ENCODE data around the gene KNDC1.

Gene KNDC1

DNA sequence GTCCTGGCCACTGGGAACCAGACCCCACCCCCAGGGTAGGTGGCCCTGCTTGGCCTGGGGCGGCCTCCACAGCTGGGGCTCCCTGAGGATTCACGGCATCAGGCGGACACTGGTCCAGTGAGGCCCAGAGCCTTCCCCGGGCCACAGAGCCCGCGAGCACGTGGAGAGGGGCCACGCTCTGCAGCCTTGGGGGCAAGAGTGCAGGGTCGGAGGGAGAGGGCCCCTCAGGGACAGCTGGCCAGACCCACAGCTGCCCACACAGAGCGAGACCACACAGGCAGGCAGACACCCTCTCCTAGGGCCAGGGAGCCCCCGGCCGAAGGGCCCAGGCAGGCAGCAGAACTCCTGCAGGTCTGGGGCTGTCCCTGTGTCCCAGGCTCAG is 88.3 kb downstream of the KNDC1 start:
- DNase-seq: no peak
- intact Hi-C loops (cut with DNase I): no loop called here

- intact Hi-C loops (cut with DNase I): no loop called here
- DNase-seq: no peak
Observed at GRCh38 chr10:133249094-133249780, 89.2 kb downstream of the KNDC1 start.

GRCh38 chr10:133249975-133250754 is 90.1 kb downstream of the KNDC1 start:
- DNase-seq: no peak
- intact Hi-C loops (cut with DNase I): no loop called here

DNA sequence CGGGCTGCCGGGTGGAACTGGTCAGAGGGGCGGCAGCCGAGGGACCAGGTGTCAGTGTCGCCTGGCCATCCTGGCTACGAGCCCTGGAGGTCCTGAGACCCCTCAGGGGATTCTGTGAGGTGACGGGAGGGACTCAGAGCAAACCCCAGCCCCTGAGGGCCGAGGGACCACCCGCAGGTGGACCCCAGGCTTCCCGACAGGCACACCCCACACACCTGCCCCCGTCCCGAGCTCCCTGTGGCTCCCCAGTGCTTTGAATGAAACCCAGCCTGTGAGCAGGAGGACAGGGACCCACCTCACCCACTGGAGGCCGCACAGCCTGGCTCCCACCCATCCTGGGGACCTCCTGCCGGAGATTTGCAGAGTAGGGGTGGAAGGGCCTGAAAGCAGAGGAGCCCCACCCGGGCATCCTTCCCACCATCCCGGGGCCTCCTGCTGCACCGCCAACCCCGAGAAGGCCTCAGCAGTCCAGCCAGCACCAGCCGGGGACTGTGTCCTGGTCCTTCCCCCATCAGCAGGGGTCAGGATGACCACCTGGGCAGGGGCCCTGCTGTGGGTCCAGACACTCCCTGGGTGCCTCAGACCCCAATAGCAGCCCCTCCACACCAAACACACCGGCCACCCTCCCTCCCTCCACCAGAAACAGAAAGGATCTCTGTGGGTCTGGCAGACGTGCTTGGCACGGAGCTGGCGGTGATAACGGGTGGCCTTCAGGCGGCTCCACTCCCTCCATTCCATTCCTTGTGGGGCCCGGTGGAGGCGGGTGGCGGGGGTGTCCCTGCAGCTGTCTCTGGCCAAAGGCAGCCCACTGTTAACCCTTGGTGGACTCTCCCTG is 91.6 kb downstream of the KNDC1 start:
- intact Hi-C loops (cut with DNase I): no loop called here
- no peak for DNase-seq

DNA sequence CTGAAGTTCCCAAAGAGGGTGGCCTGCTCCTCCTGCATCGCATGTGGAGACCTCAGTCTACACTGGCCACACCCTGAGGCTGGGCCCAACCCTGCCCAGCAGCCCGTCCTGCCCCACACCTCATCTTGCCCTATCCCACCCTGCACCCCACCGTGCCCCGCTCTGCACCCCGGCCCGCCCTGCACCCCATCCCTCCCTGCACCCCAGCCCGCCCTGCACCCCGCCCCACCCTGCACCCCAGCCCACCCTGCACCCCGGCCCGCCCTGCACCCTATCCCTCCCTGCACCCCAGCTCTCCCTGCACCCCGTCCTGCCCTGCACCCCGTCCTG is 92.2 kb downstream of the KNDC1 start:
- DNase-seq: no peak
- intact Hi-C loops (cut with DNase I): no loop called here

GRCh38 chr10:133253361-133253955 is 93.4 kb downstream of the KNDC1 start:
- intact Hi-C loops (cut with DNase I): no loop called here
- no peak for DNase-seq

GRCh38 chr10:133254421-133255120 is 94.6 kb downstream of the KNDC1 start:
- intact Hi-C loops (cut with DNase I): no loop called here
- DNase-seq: no peak

- DNase-seq: no peak
- intact Hi-C loops (cut with DNase I): no loop called here
Observed at GRCh38 chr10:133255323-133255722, 95.3 kb downstream of the KNDC1 start.

GRCh38 chr10:133257489-133258065 is 97.6 kb downstream of the KNDC1 start:
- intact Hi-C loops (cut with DNase I): no loop called here
- peak in 4 of 10 donors; percentile 32 to 81 (median 36) for DNase-seq

GRCh38 chr10:133258066-133258817 is 98.2 kb downstream of the KNDC1 start:
- intact Hi-C loops (cut with DNase I): no loop called here
- DNase-seq: no peak

- intact Hi-C loops (cut with DNase I): no loop called here
- DNase-seq: peak in 8 of 10 donors; percentile 25 to 92 (median 56)
Observed at GRCh38 chr10:133258818-133259601, 99.0 kb downstream of the KNDC1 start.

GRCh38 chr10:133259602-133259989 is 99.6 kb downstream of the KNDC1 start:
- intact Hi-C loops (cut with DNase I): no loop called here

DNA sequence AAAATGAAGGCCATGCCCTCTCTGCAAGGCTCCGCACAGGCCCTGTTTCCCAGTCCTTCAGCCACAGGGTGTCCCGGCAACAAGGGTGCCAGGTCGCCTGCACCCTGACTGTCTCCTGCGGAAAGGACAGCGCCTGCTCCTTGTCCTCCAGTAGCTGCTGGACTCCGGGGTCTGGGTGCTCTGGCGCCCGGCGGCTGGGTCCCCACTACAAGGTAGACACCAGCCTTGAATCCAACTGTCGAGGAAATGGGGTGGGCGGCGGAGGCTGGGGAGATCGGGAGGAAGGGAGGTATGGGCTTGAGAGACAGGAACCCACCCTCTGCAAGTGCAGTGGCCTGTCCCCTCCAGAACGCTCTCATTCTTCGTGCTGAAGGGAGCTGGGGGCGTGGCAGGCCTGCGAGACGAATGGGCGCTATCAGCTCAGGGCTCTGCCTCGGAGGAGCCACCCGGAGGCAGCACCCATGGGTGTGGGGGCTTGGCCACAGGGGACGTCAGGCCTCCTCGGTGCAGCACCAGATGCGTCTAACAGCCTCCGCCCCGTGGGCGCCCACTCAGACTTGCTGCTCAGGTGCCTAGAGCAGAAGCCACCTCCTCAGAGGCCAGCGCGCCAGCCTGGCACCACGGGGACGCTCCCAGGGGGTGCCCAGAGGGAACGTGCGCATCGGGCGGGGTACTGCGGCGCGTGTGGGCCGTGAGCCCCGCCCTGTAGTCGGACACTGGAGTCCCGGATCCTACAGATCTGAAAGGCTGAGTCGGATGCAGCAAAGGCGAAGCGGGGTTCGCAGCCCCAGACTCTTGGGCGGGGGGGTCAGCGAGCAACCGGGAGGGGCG is 101.1 kb downstream of the KNDC1 start:
- intact Hi-C loops (cut with DNase I): no loop called here
- peak in 7 of 10 donors; percentile 24 to 92 (median 29) for DNase-seq

More at GRCh38 chr10:133259602-133259989, 99.6 kb downstream of the KNDC1 start:
- DNase-seq: no peak

DNA sequence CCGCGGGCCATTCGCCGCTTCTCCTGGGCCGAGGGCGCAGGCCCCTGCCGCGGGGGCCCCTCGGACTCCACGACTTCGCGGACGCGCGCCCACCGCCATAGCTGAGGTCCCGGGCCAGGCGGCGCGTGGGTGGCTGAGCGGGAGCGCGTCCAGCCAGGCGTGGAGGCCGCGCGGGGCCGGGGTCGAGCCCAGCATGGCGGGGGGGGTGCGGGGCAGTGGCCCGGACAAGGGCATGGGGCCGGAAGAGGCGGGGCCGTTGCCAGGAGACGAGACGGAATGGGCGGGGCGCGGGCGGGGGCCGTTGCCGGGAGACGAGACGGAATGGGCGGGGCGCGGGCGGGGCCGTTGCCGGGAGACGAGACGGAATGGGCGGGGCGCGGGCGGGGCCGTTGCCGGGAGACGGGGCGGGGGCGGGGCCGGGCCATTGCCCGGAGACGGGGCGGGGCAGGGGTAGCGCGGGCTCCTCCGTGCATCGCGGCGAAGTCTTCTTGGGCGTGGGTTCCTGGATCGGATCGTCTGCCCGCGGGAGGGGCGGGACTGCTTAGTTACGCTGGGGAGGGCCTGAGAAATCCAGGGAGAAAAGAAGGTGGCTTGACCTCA is 101.8 kb downstream of the KNDC1 start:
- peak; percentile 73 to 98 (median 85) for DNase-seq
- intact Hi-C loops (cut with DNase I): no loop called here

DNA sequence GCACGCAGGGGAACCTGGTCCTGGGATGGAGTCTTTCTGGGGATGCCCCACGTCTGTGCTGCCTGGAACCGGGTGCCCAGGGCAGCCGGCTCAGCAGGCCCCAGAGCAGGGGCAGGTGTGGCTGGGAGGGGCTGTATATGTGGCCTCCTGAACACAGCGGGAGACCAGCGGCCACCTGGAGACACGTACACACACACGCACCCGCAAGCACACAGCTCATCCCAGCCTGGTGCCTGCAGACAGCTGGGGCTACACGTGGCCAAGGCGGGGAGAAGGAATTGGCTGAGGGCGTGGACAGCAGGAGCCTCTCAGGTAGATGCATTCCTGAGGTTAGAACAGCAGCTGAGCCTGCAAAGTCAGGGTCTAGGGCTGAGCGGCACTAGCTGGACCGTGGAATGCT is 102.7 kb downstream of the KNDC1 start:
- intact Hi-C loops (cut with DNase I): no loop called here
- no peak for DNase-seq

DNA sequence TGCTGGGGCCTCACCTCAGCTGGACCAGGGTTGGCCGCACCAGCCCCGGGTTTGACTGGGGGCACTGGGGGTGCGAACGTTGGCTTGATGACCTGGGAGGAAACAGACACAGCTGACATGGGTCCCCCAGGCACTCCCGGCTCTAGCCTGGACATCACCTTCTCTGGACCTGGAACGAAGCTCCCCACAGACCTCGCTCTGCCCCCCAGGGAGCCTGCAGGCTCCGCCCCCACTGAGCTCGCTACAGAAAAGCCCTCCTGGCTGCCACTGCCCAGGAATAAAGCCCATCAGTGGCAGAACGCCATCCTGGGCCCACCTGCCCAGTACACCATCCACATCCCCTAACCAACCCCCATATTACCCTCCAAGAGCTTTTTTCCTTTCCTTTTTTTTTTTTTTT is 103.7 kb downstream of the KNDC1 start:
- intact Hi-C loops (cut with DNase I): no loop called here

DNA sequence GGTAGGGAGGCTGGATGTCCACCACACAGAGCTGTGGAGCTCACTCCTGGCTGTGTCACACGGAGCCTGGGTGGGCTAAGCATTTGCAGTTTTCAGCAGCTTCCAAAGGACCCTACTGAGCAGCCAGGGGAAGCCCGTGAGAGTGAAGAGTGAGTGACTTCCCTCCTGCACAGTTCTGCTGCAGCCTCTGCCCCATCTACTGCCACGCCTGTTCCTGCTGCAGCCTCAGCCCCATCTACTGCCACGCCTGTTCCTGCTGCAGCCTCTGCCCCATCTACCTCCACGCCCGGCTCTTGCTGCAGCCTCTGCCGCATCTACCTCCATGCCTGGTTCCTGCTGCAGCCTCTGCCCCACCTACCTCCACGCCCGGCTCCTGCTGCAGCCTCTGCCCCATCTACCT is 104.4 kb downstream of the KNDC1 start:
- no peak for DNase-seq
- intact Hi-C loops (cut with DNase I): no loop called here

More for the DNA sequence above, 103.7 kb downstream of the KNDC1 start:
- DNase-seq: no peak
